A549 treated with DMSO at 1 μM for 4 hours (cell line): Measurements from ENCODE around the gene PYGM. TPM values are rescaled to one million over a fixed set of nuclear protein-coding genes. Genes with fewer than 3 reads are reported as not detected.

Source experiments
- total RNA-seq: library from RNA; stranded (reverse); fragments of 200-300 nt; extraction: Qiagen RNA extraction; gene quantifications from 5 replicates; pipeline ENCODE4 v1.2.3, GENCODE V29; 2022; ENCODE audit warnings: low read depth

The PYGM gene
- 0.12 to 0.40 TPM (median 0.30 TPM) in 5 replicates for total RNA-seq

GRCh38 chr11:64759722-64760719 lies at the start of gene PYGM:
TSS of gene PYGM (minus strand) at chr11:64759974. CDS start at chr11:64759898, 76 bp downstream.

GRCh38 chr11:64803158-64803845 lies 43.5 kb upstream of the PYGM start, which contains the start of gene MAP4K2:
TSS of gene MAP4K2 (minus strand) at chr11:64803214. CDS start at chr11:64803149, 65 bp downstream.

DNA sequence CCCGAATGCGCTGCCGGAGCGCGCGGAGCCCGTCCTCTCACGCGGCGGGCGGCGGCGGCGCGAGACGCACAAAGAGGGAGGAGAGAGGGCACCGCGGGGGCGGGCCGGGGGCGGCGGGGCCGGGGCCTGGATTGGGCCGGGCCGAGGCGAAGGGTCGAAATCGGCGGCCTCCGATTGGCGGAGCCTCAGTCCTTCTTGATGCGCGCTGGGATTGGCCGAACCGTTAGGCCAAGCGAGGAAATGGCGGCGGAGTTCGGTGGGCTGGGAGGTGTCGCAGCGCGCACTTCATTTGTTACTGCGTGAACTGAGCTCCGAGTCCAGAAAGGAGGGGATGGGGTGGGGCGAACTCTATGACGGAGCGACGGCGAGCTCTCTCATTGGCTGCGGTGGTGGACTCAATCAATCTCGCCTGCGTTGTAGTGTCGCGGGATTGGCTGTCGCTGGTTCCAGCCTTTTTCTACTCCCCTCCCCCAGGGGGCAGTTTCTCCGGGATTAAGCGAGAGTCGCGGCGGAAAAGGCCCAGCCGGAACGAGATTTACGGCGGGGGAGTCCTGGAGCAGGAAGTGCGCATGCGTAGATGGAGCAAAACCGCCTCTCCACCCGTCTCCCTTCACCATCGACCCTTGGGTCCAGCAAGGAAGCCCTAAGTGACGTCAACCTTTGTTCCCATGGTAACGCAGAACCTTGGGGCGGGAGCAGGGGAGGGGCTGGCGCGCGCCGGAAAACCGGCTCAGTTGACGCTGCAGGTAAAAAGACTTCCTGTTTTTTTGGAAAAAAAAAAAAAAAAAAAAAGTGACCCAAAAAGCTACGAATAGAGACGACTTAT lies 18.9 kb upstream of the PYGM start, which contains the start of gene SF1:
Gene SF1, minus strand, starts transcription at position 70 of the 826 bp plus-strand sequence. CDS start 150 bp downstream, outside the sequence.

DNA sequence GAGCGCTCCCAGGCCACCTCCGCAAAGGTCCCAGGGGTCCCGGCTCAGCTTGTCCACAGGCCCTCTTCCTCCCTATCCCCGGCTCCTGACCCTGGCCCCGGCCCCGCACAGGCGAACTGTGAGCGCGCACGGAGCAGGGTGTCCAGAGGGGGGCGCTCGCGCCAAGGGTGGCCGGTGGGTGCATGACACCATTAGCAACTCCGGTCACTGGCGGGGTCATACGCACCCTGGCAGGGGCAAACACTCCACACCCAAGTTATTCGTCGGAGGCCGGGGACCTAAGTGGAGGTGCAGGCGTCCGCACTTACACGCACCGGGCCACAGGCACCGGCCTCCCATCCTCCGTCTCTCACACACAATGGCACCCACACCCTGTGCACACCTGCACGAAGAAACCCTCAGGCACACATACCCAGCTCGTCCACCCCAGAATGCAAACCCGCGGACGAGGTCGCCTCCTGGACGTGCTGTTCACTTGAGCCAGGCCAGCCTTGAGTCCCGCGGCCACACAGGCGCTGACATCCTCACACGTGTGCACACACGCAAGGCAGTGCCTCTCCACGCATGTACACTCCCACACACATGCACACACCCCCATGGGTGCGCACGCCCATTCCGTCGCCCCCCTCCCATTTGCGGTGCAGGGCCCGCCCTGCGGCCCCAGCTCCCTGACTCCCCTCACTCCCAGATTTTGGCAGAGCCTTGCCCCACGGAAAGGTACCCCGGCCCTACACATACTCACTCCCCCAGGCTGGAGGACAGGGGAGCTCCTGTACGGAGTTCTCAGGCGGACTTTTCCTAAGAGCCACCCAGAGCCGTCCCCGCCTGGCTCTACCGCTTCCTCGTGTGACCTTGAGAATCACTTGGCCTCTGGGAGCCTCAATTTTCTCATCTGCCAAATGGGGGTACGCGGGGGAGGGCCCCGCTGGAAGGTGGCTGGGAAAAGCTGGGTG lies 15.9 kb downstream of the PYGM start, which contains the start of gene RASGRP2:
Gene RASGRP2, minus strand, starts transcription at position 552 of the 953 bp plus-strand sequence. CDS start 1,276 bp downstream, outside the sequence.

DNA sequence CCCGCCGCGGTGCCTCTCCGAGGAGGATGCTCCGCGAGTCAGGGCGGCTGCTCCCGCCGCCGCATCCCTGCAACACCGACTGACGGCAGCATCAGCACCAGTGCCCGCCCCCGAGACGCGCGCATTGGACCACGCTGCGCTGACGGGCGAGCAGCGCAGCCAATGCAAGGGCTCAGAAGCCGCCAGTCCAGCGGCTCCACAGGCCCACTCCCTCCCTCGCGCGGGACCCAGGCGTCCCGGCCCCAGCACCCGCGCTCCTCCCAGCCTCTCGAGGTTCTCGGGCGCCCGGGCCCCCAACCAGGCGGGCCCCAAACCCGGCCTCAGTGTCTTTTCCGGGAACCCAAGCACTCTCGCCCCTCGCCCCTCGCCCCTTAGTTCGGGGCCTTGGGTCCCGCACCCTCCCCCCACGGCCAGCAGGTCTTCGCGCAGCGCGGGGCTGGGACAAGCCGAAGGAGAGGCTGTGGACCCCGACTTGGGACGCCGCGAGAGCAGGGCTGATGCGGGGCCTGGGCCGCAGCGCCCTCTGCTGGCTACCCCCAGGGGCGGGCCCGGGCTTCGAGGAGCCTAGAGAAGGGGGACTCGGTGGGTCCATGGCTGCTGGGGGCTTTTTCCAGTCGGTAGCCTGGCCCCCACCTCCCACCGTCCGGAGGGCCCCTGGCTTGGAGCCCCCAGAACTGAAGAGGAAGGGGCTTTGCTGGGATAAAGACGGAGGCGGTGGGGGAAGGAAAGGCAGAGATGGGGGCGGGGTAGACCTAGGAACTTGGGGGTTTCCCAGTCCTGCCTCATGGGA lies 36.5 kb downstream of the PYGM start, which contains the start of gene NRXN2:
Gene NRXN2, minus strand, starts transcription at position 81 of the 790 bp plus-strand sequence. CDS start 9,498 bp downstream, outside the sequence.

Other genes with a start within 250 kb of the PYGM start
- gene SLC22A11, start 204.0 kb downstream of the PYGM start, total RNA-seq, result 0.06 to 0.17 TPM (median 0.08 TPM) in 4 of 5 replicates, not detected in the other
- gene SLC22A12, start 168.8 kb downstream of the PYGM start, total RNA-seq, result not detected in 5 replicates
- gene NRXN2, start 36.8 kb downstream of the PYGM start, total RNA-seq, result 0.13 to 1.1 TPM (median 0.34 TPM) in 5 replicates
- gene RASGRP2, start 15.8 kb downstream of the PYGM start, total RNA-seq, result 0.70 to 1.5 TPM (median 1.1 TPM) in 5 replicates
- 172 to 224 TPM (median 188 TPM) in 5 replicates for gene SF1, start 18.6 kb upstream of the PYGM start, total RNA-seq
- gene MAP4K2, start 43.2 kb upstream of the PYGM start, total RNA-seq, result 6.4 to 10.8 TPM (median 10.2 TPM) in 5 replicates
- gene MEN1, start 50.6 kb upstream of the PYGM start, total RNA-seq, result 25.9 to 45.2 TPM (median 41.1 TPM) in 5 replicates
- 1.2 to 1.5 TPM (median 1.5 TPM) in 5 replicates for gene CDC42BPG, start 84.7 kb upstream of the PYGM start, total RNA-seq
- gene EHD1, start 118.6 kb upstream of the PYGM start, total RNA-seq, result 129 to 169 TPM (median 139 TPM) in 5 replicates
- 16.9 to 25.7 TPM (median 23.3 TPM) in 5 replicates for gene ATG2A, start 157.2 kb upstream of the PYGM start, total RNA-seq
- gene PPP2R5B, start 164.7 kb upstream of the PYGM start, total RNA-seq, result 3.7 to 7.1 TPM (median 5.4 TPM) in 5 replicates
- not detected in 5 replicates for gene GPHA2, start 175.9 kb upstream of the PYGM start, total RNA-seq
- not detected in 5 replicates for gene MAJIN, start 212.1 kb upstream of the PYGM start, total RNA-seq
- gene BATF2, start 237.0 kb upstream of the PYGM start, total RNA-seq, result 0.87 to 1.4 TPM (median 1.1 TPM) in 5 replicates